ENCODE measurements around the gene ASB2.

ASB2 gene

DNA sequence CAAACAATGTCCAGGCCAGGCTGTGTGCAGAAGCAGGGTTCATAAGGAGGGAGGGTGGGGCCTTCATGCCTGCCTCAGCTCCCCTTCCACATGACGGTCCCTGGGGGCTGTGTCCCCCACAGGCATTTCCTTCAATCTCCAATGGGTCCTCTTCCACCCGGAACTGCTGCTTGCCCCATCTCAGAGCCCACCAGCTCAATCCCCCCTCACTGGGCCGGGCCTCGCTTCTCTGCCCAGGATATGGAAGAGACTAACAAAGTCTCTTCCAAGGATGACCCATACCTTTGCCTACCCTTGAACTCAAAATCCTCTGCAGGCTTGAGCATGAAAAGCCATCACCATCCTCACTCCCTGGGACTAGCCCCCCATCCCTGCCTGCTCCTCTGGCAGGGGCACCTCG is 77.6 kb downstream of the ASB2 start:
- Histone ChIP-seq H3K27ac (replicated peaks) (no peak overlapping the region), H3K4me3 (replicated peaks; ENCODE audit: insufficient read depth, low read length) (no peak overlapping the region), H3K27me3 (ENCODE audit: insufficient read depth, poor library complexity, severe bottlenecking) (no peaks in the 10 kb centered on the region)
- TF ChIP-seq, protein P1, sequence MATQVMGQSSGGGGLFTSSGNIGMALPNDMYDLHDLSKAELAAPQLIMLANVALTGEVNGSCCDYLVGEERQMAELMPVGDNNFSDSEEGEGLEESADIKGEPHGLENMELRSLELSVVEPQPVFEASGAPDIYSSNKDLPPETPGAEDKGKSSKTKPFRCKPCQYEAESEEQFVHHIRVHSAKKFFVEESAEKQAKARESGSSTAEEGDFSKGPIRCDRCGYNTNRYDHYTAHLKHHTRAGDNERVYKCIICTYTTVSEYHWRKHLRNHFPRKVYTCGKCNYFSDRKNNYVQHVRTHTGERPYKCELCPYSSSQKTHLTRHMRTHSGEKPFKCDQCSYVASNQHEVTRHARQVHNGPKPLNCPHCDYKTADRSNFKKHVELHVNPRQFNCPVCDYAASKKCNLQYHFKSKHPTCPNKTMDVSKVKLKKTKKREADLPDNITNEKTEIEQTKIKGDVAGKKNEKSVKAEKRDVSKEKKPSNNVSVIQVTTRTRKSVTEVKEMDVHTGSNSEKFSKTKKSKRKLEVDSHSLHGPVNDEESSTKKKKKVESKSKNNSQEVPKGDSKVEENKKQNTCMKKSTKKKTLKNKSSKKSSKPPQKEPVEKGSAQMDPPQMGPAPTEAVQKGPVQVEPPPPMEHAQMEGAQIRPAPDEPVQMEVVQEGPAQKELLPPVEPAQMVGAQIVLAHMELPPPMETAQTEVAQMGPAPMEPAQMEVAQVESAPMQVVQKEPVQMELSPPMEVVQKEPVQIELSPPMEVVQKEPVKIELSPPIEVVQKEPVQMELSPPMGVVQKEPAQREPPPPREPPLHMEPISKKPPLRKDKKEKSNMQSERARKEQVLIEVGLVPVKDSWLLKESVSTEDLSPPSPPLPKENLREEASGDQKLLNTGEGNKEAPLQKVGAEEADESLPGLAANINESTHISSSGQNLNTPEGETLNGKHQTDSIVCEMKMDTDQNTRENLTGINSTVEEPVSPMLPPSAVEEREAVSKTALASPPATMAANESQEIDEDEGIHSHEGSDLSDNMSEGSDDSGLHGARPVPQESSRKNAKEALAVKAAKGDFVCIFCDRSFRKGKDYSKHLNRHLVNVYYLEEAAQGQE (IDR thresholded peaks at IDR 0.05; ENCODE audit: insufficient replicate concordance, low read depth): no peak
- TF ChIP-seq POLR2AphosphoS5 (IDR thresholded peaks at IDR 0.05; ENCODE audit: low read depth): no peak
- TF ChIP-seq, protein P2, sequence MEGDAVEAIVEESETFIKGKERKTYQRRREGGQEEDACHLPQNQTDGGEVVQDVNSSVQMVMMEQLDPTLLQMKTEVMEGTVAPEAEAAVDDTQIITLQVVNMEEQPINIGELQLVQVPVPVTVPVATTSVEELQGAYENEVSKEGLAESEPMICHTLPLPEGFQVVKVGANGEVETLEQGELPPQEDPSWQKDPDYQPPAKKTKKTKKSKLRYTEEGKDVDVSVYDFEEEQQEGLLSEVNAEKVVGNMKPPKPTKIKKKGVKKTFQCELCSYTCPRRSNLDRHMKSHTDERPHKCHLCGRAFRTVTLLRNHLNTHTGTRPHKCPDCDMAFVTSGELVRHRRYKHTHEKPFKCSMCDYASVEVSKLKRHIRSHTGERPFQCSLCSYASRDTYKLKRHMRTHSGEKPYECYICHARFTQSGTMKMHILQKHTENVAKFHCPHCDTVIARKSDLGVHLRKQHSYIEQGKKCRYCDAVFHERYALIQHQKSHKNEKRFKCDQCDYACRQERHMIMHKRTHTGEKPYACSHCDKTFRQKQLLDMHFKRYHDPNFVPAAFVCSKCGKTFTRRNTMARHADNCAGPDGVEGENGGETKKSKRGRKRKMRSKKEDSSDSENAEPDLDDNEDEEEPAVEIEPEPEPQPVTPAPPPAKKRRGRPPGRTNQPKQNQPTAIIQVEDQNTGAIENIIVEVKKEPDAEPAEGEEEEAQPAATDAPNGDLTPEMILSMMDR (IDR thresholded peaks at IDR 0.05; ENCODE audit: insufficient read depth, low read length): no peak
- no peak for TF ChIP-seq SPI1 (IDR thresholded peaks at IDR 0.05; ENCODE audit: borderline replicate concordance, low read depth)
- no peak for TF ChIP-seq GABPA (IDR thresholded peaks at IDR 0.05; ENCODE audit: low read depth)
- DNase-seq (ENCODE audit: low read depth in 1 of 2, low spot score in 1 of 2): no peak

DNA sequence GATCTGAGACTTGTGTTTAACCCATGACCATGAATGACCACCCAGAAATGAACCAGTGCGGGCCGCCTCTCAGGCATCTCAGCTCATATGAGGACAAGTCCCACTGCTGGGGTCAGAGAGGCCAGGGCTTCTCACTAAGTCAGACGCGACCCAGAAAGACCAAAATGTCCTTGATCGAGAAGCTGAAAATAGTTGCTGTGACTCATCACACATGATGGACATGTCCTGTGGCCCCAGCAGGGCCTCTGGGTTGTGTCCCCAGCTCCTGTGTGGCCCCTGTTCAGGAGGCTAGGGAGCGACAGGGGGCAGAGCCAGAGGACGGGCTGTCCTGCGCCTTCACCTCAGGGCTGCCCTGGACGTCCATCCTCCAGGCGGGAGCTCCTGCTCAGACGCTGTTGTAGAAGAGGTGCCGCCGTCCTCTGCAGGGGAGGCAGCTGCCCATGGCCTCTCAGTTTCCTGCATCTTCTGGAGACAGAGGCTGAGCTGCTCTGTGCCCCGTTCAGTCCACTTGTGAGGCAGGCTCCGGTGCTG is 78.2 kb downstream of the ASB2 start:
- Histone ChIP-seq H3K27ac (replicated peaks) (no peak overlapping the region), H3K4me3 (replicated peaks; ENCODE audit: insufficient read depth, low read length) (no peak overlapping the region), H3K27me3 (ENCODE audit: insufficient read depth, poor library complexity, severe bottlenecking) (no peaks in the 10 kb centered on the region)
- TF ChIP-seq POLR2AphosphoS5 (IDR thresholded peaks at IDR 0.05; ENCODE audit: low read depth): no peak
- TF ChIP-seq, protein P2 (IDR thresholded peaks at IDR 0.05; ENCODE audit: insufficient read depth, low read length): no peak
- TF ChIP-seq, protein P1 (IDR thresholded peaks at IDR 0.05; ENCODE audit: insufficient replicate concordance, low read depth): no peak
- no peak for TF ChIP-seq SPI1 (IDR thresholded peaks at IDR 0.05; ENCODE audit: borderline replicate concordance, low read depth)
- no peak for TF ChIP-seq GABPA (IDR thresholded peaks at IDR 0.05; ENCODE audit: low read depth)
- DNase-seq (ENCODE audit: low read depth in 1 of 2, low spot score in 1 of 2): no peak

DNA sequence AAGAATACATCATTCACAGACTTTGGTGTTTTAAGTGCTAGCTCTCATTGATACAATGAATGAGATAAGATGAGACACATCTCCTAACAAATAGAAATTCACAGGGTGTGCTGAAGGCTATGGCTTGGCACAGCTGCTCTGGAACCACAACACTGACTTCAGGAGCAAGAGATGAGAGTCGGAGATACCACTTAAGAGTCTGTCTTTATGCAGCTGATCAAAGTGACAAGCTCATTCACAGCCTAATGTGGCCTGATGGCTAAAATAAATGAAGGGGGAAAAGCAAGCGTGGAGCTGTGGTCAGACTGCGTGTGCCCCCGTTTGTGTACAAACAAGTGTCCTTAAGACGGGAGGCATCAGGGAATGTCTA is 78.9 kb downstream of the ASB2 start:
- H3K27ac ChIP-seq (replicated peaks): no peak overlapping the region
- no peak for DNase-seq (ENCODE audit: low read depth in 1 of 2, low spot score in 1 of 2)
- H3K27me3 ChIP-seq (ENCODE audit: insufficient read depth, poor library complexity, severe bottlenecking): no peaks in the 10 kb centered on the region
- TF ChIP-seq SPI1 (IDR thresholded peaks at IDR 0.05; ENCODE audit: borderline replicate concordance, low read depth): no peak
- TF ChIP-seq GABPA (IDR thresholded peaks at IDR 0.05; ENCODE audit: low read depth): no peak
- TF ChIP-seq, protein P2 (IDR thresholded peaks at IDR 0.05; ENCODE audit: insufficient read depth, low read length): no peak
- TF ChIP-seq, protein P1 (IDR thresholded peaks at IDR 0.05; ENCODE audit: insufficient replicate concordance, low read depth): no peak
- no peak for TF ChIP-seq POLR2AphosphoS5 (IDR thresholded peaks at IDR 0.05; ENCODE audit: low read depth)
- H3K4me3 ChIP-seq (replicated peaks; ENCODE audit: insufficient read depth, low read length): no peak overlapping the region

Data from HL-60 (cell line).